Measurements from ENCODE around the gene CILP2.

DNA sequence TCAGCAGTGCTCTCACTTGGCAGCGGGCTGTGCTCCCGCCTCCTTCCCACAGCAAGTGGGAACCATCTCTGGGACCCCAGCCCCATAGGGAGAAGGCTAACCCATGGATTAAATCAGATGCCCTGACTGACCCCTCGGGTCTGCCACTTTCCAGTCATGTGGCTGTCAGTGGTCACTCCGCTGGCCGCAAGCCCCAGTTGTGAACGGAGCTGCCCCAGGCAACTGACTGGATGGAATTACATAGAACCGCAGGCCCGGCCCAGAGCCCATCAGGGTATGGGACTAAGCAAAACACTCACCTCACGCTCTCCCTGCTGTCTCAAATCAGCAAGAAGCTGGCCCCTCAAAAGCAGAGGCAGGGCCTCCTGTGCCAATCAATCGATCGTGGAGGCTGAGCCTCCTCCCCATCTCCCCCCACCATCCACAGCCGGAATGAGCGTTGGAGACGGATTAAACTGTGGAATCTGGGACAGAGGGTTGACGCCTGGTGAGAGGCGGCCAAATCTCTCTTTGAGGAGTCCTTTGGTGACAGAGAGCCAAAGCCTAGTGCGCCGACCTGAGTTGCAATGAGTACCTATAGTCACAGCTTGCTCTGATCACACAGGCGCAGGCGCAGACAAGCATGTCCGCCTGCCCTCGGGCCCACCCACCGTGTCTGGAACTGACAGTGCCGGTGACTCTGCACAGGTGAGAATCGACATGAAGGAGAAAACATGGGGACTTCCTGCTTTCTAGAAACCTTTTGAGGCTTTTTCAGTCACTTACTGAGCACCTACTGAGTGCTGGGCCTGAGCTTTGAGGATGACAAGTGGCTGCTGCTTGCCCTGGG, 41.7 kb downstream of the CILP2 start:
- no peak for TF ChIP-seq POLR2AphosphoS5 (IDR thresholded peaks at IDR 0.05; ENCODE audit: borderline replicate concordance, low read depth, low read length)
- no peak for TF ChIP-seq EZH2 (IDR thresholded peaks at IDR 0.05)
- no peak for TF ChIP-seq FOXP2 (optimal IDR thresholded peaks at IDR 0.05; ENCODE audit: control extremely low read depth, extremely low read length, insufficient read depth)
